Measurements from ENCODE around the gene ZFP30.
"Not testable (repeated sequence)": the region's sequence is repeated elsewhere in the genome, so short reads cannot be mapped to it uniquely, and the experiment has no call there.

ZFP30 gene

DNA sequence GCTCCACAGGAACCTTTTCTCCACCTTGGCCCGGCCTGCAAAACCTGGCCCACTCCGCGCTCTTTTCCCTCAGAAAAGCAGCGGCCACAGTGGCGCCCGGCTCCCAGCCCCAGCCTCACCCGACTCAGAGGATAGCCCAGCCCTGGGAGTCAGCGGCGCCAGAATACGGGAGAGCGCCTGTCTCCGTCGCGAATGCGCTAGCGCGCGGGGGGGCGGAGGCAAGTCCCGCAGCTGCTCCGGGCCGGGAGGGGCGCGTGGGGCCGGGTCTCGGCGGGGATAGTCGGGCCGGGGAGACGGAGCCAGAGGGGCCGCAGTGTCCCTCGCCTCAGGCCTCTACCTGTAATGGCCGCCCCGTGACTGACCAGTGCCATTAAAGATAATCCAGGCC, at the start of gene ZFP30:
Gene ZFP30, minus strand, starts transcription at position 165 of the 388 bp plus-strand sequence. CDS start 7,643 bp downstream, outside the sequence.
- peak; percentile 70 for DNase-seq (ENCODE audit: low read depth)

- no peak for DNase-seq (ENCODE audit: low read depth)
These were observed 43.8 kb upstream of the ZFP30 start for GRCh38 chr19:37699057-37699456.

GRCh38 chr19:37698216-37698615, 43.0 kb upstream of the ZFP30 start:
- DNase-seq (ENCODE audit: low read depth) = no peak

- no peak for DNase-seq (ENCODE audit: low read depth)
These were observed 40.1 kb upstream of the ZFP30 start for GRCh38 chr19:37695144-37695899.

DNA sequence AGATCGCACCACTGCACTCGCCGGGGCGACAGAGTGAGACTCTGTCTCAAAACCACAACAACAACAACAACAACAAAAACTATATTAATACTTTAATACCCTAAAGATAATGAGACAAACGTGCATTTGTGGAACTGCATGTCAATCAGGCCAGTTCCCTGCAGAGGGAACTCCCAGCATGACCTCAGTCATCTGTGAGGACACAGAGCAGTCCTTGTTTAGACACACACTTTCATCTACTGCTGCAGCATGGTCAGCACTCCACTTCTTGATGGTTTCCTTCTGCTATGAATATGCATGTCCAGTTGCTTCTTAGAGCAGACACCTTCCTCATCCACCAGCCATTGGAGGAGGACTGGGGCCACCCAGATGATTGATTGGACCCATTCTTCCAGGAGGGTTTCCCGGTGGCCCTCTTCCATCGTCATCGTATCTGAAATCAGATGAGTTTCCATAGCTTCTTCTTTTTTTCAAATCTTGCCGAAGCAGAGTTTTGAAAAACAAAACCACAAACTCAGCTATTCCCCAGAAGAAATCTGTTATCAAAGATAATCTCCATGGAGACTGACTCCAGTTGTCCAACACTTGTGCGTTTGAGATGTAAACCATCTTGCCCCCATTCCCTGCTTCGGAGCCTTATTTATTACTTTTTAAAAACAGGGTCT, 37.8 kb upstream of the ZFP30 start:
- DNase-seq (ENCODE audit: low read depth) = no peak

- DNase-seq (ENCODE audit: low read depth) = peak; percentile 85
These were observed 36.7 kb upstream of the ZFP30 start for GRCh38 chr19:37691881-37692504.

- DNase-seq (ENCODE audit: low read depth) = no peak
These were observed 28.3 kb upstream of the ZFP30 start for GRCh38 chr19:37683520-37683919.

DNA sequence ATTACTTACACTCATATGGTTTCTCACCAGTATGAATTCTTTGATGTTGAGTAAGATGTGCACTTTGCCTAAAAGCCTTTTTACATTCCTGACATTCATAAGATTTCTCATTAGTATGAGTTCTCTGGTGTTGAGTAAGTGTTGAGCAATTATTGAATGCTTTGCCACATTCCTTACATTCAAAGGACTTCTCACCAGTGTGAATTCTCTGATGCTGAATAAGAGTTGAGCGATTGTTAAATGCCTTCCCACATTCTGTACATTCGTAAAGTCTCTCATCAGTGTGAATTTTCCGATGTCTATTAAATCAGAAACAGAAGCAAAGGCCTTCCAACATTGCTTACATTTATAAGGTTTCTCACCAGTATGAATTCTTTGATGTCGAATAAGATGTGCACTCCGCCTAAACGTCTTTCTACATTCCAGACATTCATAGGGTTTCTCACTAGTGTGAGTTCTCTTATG, 14.2 kb upstream of the ZFP30 start:
- no peak for DNase-seq (ENCODE audit: low read depth)

DNA sequence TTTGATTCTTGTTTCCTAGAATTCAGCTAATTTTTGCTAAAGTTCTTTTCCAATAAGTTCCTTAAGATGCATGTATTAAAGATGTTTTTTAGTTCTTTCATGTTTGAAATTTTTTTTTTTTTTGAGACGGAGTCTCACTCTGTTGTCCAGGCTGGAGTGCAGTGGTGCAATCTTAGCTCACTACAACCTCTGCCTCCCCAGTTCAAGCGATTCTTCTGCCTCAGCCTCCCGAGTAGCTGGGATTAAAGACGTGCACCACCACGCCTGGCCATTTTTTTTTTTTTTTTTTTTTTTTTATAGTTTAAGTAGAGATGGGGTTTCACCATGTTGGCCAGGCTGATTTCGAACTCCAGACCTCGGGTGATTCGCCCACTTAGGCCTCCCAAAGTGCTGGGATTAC, 1.9 kb upstream of the ZFP30 start:
- DNase-seq (ENCODE audit: low read depth) = not testable (repeated sequence)

- DNase-seq (ENCODE audit: low read depth) = peak; percentile 50
These were observed 565 bp upstream of the ZFP30 start for GRCh38 chr19:37655689-37656371.

GRCh38 chr19:37654629-37655300, 500 bp downstream of the ZFP30 start:
- DNase-seq (ENCODE audit: low read depth) = no peak

- DNase-seq (ENCODE audit: low read depth) = no peak
These were observed 1.1 kb downstream of the ZFP30 start for GRCh38 chr19:37654118-37654517.

- DNase-seq (ENCODE audit: low read depth) = no peak
These were observed 19.9 kb downstream of the ZFP30 start for GRCh38 chr19:37635076-37636056.

DNA sequence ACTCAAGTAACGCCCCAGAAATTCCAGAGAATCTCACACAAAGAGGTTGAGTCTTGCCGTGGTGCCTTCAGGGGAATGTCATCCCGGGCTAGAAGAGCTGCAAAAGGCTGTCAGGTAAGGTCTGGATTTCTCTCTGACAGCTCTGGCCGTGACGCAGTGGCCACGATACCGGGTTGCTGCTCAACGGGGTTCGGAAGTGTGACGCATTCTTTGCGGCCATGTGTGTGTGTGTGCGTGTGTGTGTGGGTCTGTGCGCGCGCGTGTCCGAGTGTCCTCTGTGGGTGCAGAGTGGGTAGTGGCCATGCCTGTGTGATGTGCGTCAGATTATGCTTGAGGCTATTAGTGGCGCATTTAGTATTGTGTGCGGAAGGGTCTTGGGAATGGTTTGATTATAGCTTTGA, 60.3 kb downstream of the ZFP30 start:
- DNase-seq (ENCODE audit: low read depth) = no peak

DNA sequence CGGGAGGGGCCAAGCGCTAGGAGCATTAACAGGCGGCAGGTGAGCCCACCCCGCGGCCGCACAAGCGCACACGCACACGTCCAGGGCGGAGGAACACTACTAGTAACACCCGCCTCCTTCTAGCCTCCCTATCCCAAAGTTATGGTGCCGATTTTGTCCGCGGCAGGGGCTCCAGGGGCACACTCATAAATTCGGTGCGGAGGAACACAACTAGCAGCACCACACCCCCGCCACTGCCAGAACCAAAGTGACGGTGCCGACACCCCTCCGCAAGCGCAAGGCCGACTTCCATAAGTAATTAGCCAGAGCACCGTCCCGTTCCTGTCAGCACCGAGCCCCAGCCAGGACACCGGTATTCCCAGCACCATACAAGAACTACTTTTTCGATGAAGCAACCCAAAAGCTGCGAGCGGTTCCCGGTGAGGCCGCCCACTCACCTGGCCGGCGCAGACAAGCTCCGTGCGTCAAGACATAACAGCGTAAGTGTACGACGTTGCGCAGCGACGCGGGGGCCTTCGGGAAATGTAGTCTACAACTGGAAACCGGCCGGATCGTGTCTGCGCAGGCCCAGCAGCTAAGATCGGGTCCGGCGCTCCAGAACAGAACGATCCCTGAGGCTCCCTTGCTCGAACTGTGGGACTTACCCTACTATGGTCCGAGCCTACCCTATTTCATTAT, 60.8 kb downstream of the ZFP30 start, which contains the start of the genes ZNF540 and ZNF571:
Gene ZNF540, plus strand, starts transcription at position 573 of the 678 bp plus-strand sequence. CDS start 3,572 bp downstream, outside the sequence.
Gene ZNF571, minus strand, starts transcription at position 489 of the 678 bp plus-strand sequence. CDS start 8,116 bp downstream, outside the sequence.
- peak; percentile 83 for DNase-seq (ENCODE audit: low read depth)

GRCh38 chr19:37593996-37594303, 61.3 kb downstream of the ZFP30 start:
- DNase-seq (ENCODE audit: low read depth) = no peak

DNA sequence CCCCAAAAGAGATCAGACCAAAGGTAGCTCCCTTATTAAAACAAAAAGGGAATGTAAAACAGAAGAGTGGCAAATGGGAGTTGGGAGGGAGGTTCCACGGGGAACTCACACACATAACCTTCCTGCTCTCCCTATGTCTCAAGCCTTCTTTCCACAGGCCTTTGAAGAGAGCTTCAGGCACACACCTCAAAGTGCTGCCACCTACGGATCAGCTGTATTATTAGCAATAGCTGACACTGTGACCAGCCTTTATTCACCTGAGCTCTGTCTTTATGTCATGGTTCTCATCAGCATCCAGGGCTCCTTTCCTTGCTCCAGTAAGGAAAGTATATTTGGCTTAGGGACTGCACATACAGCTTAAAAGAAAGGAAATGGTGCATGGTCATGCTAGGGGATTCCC, 71.9 kb downstream of the ZFP30 start:
- DNase-seq (ENCODE audit: low read depth) = no peak

DNA sequence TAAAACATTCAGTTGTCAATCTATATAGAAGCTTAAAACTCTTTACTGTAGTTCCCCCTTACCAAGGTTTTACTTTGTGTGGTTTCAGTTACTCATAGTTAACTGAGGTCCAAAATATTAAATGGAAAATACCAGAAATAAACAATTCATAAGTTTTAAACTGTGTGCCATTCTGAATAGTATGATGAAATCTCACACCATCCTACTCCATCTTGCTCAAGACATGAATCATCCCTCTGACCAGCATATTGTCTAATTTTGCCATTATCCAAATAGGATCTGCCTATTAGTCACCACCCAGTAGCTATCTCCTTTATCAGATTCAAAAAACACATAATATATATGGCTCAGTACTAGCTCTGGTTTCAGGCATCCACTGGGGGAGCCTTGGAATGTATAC, 83.1 kb downstream of the ZFP30 start:
- no peak for DNase-seq (ENCODE audit: low read depth)

DNA sequence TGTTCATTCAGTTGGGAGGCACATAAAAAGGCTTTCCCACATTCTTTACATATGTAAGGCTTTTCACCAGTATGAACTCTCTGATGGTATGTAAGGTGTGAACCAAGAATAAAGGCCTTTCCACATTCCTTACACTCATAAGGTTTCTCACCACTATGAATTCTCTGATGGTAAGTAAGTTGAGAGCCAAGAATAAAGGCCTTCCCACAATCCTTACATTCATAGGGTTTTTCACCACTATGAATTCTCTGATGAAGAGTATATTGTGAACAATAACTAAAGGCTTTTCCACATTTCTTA, 89.9 kb downstream of the ZFP30 start:
- no peak for DNase-seq (ENCODE audit: low read depth)
